ENCODE results near the gene TENT4A. TPM values are rescaled to one million over a fixed set of nuclear protein-coding genes. Genes with fewer than 3 reads are reported as not detected.

TENT4A gene
- total RNA-seq, 2 experiments from 2014 or later = 39.0 to 46.1 TPM

- no peak for TF ChIP-seq EZH2phosphoT487 (IDR thresholded peaks at IDR 0.05; ENCODE audit: borderline replicate concordance, low read depth, low read length)
- TF ChIP-seq, protein P1, sequence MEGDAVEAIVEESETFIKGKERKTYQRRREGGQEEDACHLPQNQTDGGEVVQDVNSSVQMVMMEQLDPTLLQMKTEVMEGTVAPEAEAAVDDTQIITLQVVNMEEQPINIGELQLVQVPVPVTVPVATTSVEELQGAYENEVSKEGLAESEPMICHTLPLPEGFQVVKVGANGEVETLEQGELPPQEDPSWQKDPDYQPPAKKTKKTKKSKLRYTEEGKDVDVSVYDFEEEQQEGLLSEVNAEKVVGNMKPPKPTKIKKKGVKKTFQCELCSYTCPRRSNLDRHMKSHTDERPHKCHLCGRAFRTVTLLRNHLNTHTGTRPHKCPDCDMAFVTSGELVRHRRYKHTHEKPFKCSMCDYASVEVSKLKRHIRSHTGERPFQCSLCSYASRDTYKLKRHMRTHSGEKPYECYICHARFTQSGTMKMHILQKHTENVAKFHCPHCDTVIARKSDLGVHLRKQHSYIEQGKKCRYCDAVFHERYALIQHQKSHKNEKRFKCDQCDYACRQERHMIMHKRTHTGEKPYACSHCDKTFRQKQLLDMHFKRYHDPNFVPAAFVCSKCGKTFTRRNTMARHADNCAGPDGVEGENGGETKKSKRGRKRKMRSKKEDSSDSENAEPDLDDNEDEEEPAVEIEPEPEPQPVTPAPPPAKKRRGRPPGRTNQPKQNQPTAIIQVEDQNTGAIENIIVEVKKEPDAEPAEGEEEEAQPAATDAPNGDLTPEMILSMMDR (conservative IDR thresholded peaks at IDR 0.05; ENCODE audit: low read length) = no peak
- Histone ChIP-seq H3K79me2 (ENCODE audit: insufficient read depth, low read depth, low read length) (no peaks in the 10 kb centered on the region), H3K9me3 (ENCODE audit: low read length) (no peaks in the 10 kb centered on the region), H3K4me1 (ENCODE audit: insufficient read depth, low read length, poor library complexity, severe bottlenecking) (peaks cover 9% of the 10 kb centered on the region), H4K20me1 (ENCODE audit: insufficient read depth, low read length) (0 out of 2 replicates have a peak, but pooled peaks cover 4% of the 10 kb centered on the region), H3K27ac (ENCODE audit: low read depth, low read length, poor library complexity, severe bottlenecking) (no peak overlapping the region), H2AFZ (ENCODE audit: low read length) (no peak overlapping the region), H3K9me2 (ENCODE audit: insufficient read depth, low read length) (no peaks in the 10 kb centered on the region), H3K36me3 (ENCODE audit: insufficient read depth, low read length) (peaks cover 97% of the 10 kb centered on the region), H3K4me2 (ENCODE audit: low read length) (no peak overlapping the region), H3K4me3 (ENCODE audit: low read depth, low read length, poor library complexity, severe bottlenecking) (no peak overlapping the region)
- CTCF ChIA-PET (ENCODE audit: unreplicated experiment) = no interaction called here
- no TSS peak for BruUV-seq (replicated peaks)
- POLR2A ChIA-PET = no interaction called here
- no peak for DNase-seq (ENCODE audit: low spot score)
- intact Hi-C loops (cut with micrococcal nuclease; ENCODE audit: unreplicated experiment) = no loop called here
Observed at GRCh38 chr5:6750142-6750840, 37.1 kb downstream of the TENT4A start.

- BruUV-seq (replicated peaks) = no TSS peak
- no peak overlapping the region for H3K27ac ChIP-seq (ENCODE audit: low read depth, low read length, poor library complexity, severe bottlenecking)
- H3K4me3 ChIP-seq (ENCODE audit: low read depth, low read length, poor library complexity, severe bottlenecking) = no peak overlapping the region
- ChIA-PET CTCF (ENCODE audit: unreplicated experiment) (no interaction called here), POLR2A (interaction anchor here (0.7 kb wide), 1 partner anchor 9 kb away, joined by 3 read pairs; no protein-coding TSS in a partner anchor)
- TF ChIP-seq, protein P1 (conservative IDR thresholded peaks at IDR 0.05; ENCODE audit: low read length) = no peak
- no peak for TF ChIP-seq EZH2phosphoT487 (IDR thresholded peaks at IDR 0.05; ENCODE audit: borderline replicate concordance, low read depth, low read length)
- H2AFZ ChIP-seq (ENCODE audit: low read length) = no peak overlapping the region
- H3K36me3 ChIP-seq (ENCODE audit: insufficient read depth, low read length) = peaks cover 97% of the 10 kb centered on the region
- peaks cover 6% of the 10 kb centered on the region for H3K4me1 ChIP-seq (ENCODE audit: insufficient read depth, low read length, poor library complexity, severe bottlenecking)
- no peaks in the 10 kb centered on the region for H4K20me1 ChIP-seq (ENCODE audit: insufficient read depth, low read length)
- H3K79me2 ChIP-seq (ENCODE audit: insufficient read depth, low read depth, low read length) = no peaks in the 10 kb centered on the region
- DNase-seq (ENCODE audit: low spot score) = no peak
- intact Hi-C loops (cut with micrococcal nuclease; ENCODE audit: unreplicated experiment) = no loop called here
- no peak overlapping the region for H3K4me2 ChIP-seq (ENCODE audit: low read length)
- no peaks in the 10 kb centered on the region for H3K9me3 ChIP-seq (ENCODE audit: low read length)
- no peaks in the 10 kb centered on the region for H3K9me2 ChIP-seq (ENCODE audit: insufficient read depth, low read length)
Observed at GRCh38 chr5:6750951-6751685, 37.9 kb downstream of the TENT4A start.

GRCh38 chr5:6752236-6752635 lies 39.0 kb downstream of the TENT4A start:
- CTCF ChIA-PET (ENCODE audit: unreplicated experiment) = no interaction called here
- H3K36me3 ChIP-seq (ENCODE audit: insufficient read depth, low read length) = peaks cover 97% of the 10 kb centered on the region

More at GRCh38 chr5:6752236-6752635, 39.0 kb downstream of the TENT4A start:
- Histone ChIP-seq H3K4me1 (ENCODE audit: insufficient read depth, low read length, poor library complexity, severe bottlenecking) (peaks cover 6% of the 10 kb centered on the region), H3K27ac (ENCODE audit: low read depth, low read length, poor library complexity, severe bottlenecking) (no peak overlapping the region), H3K9me2 (ENCODE audit: insufficient read depth, low read length) (no peaks in the 10 kb centered on the region), H4K20me1 (ENCODE audit: insufficient read depth, low read length) (no peaks in the 10 kb centered on the region), H3K9me3 (ENCODE audit: low read length) (no peaks in the 10 kb centered on the region), H2AFZ (ENCODE audit: low read length) (no peak overlapping the region), H3K79me2 (ENCODE audit: insufficient read depth, low read depth, low read length) (no peaks in the 10 kb centered on the region), H3K4me3 (ENCODE audit: low read depth, low read length, poor library complexity, severe bottlenecking) (no peak overlapping the region), H3K4me2 (ENCODE audit: low read length) (no peak overlapping the region)
- no peak for TF ChIP-seq EZH2phosphoT487 (IDR thresholded peaks at IDR 0.05; ENCODE audit: borderline replicate concordance, low read depth, low read length)
- TF ChIP-seq, protein P1 (conservative IDR thresholded peaks at IDR 0.05; ENCODE audit: low read length) = no peak
- intact Hi-C loops (cut with micrococcal nuclease; ENCODE audit: unreplicated experiment) = no loop called here
- no TSS peak for BruUV-seq (replicated peaks)
- DNase-seq (ENCODE audit: low spot score) = no peak
- POLR2A ChIA-PET = no interaction called here
